CD4-positive, alpha-beta T cell (primary cell): ENCODE results near the gene NLRP14. TPM values are rescaled to one million over a fixed set of nuclear protein-coding genes. Genes with fewer than 3 reads are reported as not detected.

Experiments used
- ATAC-seq: fragments of 200-7000 bp; cut with Tn5 transposase; one replicate; pipeline ENCODE4 v1.10.0; 2022; ENCODE audit warnings: mild to moderate bottlenecking; ENCODE audit not compliant: poor library complexity
- CTCF ChIA-PET: fragments of 350-600 bp; sonication (Branson Sonifier 250); formaldehyde crosslinking; loops from one replicate; lab custom pipeline; 2021; ENCODE audit warnings: antibody characterized with exemption, inconsistent platforms; lab: Charles Lee
- POLR2A ChIA-PET: fragments of 350-600 bp; sonication (Branson Sonifier 250); formaldehyde crosslinking; loops from one replicate; lab custom pipeline; 2021; ENCODE audit warnings: antibody characterized with exemption, inconsistent platforms; lab: Charles Lee
- DNase-seq, 14 experiments: peaks; one replicate each; pipeline ENCODE4 v3.0.0-alpha.2; 2013 to 2020; ENCODE audit warnings: mixed read lengths in 2 of 14
- H3K27ac ChIP-seq, 2 donors: one replicate each; pipeline versions ENCODE4 v1.5.1 to v1.7.0; 2013; ENCODE audit warnings: low read length in 2 of 2, low read depth in 1 of 2, mild to moderate bottlenecking in 1 of 2
- H3K27me3 ChIP-seq, 2 experiments: 1 replicate in 1 of 2; 2 replicates in 1 of 2; pipeline versions ENCODE4 v1.6.1 to v1.7.0; 2013; ENCODE audit warnings: low read length in 2 of 2, control low read depth in 1 of 2, mild to moderate bottlenecking in 1 of 2, moderate library complexity in 1 of 2; ENCODE audit not compliant: insufficient read depth in 2 of 2, control insufficient read depth in 1 of 2
- H3K36me3 ChIP-seq: one replicate; pipeline ENCODE4 v1.6.1; 2013; ENCODE audit warnings: low read length, control low read depth; ENCODE audit not compliant: insufficient read depth
- H3K4me1 ChIP-seq: one replicate; pipeline ENCODE4 v1.6.1; 2013; ENCODE audit warnings: low read length, control low read depth; ENCODE audit not compliant: insufficient read depth
- H3K4me3 ChIP-seq: one replicate; pipeline ENCODE4 v1.5.1; 2013; ENCODE audit warnings: mild to moderate bottlenecking, low read length, moderate library complexity
- H3K9me3 ChIP-seq, 2 experiments: 1 replicate in 1 of 2; 2 replicates in 1 of 2; pipeline versions ENCODE4 v1.6.1 to v1.7.0; 2013; ENCODE audit warnings: low read length in 2 of 2, mild to moderate bottlenecking in 2 of 2, control low read depth in 1 of 2, moderate library complexity in 1 of 2; ENCODE audit not compliant: control insufficient read depth in 1 of 2, insufficient read depth in 1 of 2
- H3K27ac Mint-ChIP-seq: one replicate; pipeline ENCODE4 v1.8.0; 2020; ENCODE audit warnings: mixed read lengths
- H3K27me3 Mint-ChIP-seq: one replicate; pipeline ENCODE4 v1.8.0; 2021; ENCODE audit warnings: mixed read lengths
- H3K36me3 Mint-ChIP-seq: one replicate; pipeline ENCODE4 v1.8.0; 2021; ENCODE audit warnings: low read depth, mixed read lengths
- H3K4me1 Mint-ChIP-seq: one replicate; pipeline ENCODE4 v1.8.0; 2021; ENCODE audit warnings: low read depth, mixed read lengths
- H3K4me3 Mint-ChIP-seq: one replicate; pipeline ENCODE4 v1.8.0; 2020; ENCODE audit warnings: mild to moderate bottlenecking, mixed read lengths
- H3K9me3 Mint-ChIP-seq: one replicate; pipeline ENCODE4 v1.8.0; 2020; ENCODE audit warnings: mixed read lengths
- intact Hi-C, 2 experiments: fragments of 100-400 bp; cut with DNase I in 1 of 2; cut with micrococcal nuclease in 1 of 2; formaldehyde crosslinking; loops; one replicate each; pipeline versions ENCODE4 v1.15.1 to v1.9.0; 2023 to 2025; cut with DNase I, micrococcal nuclease
- total RNA-seq, 174 experiments: library from RNA in 2 of 174; stranded (reverse) in 2 of 174; gene quantifications; one replicate each; pipeline ENCODE4 v1.2.3 and lab custom pipeline; 2021 to 2026
- TF ChIP-seq, protein P1 (sequence below): fragments of 200-600 bp; IDR thresholded peaks from one replicate; pipeline ENCODE4 v1.8.0; 2022; ENCODE audit warnings: antibody characterized with exemption, mild to moderate bottlenecking

Gene NLRP14
- total RNA-seq, 2 experiments from 2014 or later: 0.05 TPM; not detected in 1

DNA sequence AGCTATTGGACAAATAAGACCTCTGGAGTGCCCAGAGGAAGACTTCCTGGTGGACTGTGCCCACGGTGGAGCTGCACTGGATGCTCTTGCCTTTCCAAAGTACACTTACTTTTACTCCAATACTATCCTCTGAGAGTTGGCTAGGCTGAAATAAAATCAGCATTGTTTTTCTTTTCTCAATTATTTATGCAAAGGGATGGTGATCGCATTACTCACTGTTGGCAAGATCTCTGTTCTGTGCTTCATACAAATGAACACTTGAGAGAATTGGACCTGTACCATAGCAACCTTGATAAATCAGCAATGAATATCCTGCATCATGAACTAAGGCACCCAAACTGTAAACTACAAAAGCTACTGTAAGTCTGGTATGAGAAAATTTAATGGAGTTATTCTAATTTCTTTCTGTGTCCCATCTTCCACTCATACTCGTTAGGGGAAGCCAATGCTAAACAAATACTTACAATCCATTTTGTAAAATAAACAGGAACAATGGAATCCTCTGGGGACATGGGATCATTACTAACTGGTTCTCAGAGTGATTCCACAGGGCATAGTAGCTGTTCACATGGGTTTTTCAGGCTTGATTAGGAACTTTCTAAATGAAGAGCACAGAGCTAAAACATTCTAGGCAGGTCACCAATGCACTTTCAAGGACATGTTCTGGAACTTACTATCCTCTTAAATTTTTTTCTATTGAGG, 26.3 kb downstream of the NLRP14 start:
- H3K27ac Mint-ChIP-seq: no peak overlapping the region
- TF ChIP-seq, protein P1, sequence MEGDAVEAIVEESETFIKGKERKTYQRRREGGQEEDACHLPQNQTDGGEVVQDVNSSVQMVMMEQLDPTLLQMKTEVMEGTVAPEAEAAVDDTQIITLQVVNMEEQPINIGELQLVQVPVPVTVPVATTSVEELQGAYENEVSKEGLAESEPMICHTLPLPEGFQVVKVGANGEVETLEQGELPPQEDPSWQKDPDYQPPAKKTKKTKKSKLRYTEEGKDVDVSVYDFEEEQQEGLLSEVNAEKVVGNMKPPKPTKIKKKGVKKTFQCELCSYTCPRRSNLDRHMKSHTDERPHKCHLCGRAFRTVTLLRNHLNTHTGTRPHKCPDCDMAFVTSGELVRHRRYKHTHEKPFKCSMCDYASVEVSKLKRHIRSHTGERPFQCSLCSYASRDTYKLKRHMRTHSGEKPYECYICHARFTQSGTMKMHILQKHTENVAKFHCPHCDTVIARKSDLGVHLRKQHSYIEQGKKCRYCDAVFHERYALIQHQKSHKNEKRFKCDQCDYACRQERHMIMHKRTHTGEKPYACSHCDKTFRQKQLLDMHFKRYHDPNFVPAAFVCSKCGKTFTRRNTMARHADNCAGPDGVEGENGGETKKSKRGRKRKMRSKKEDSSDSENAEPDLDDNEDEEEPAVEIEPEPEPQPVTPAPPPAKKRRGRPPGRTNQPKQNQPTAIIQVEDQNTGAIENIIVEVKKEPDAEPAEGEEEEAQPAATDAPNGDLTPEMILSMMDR: no peak

DNA sequence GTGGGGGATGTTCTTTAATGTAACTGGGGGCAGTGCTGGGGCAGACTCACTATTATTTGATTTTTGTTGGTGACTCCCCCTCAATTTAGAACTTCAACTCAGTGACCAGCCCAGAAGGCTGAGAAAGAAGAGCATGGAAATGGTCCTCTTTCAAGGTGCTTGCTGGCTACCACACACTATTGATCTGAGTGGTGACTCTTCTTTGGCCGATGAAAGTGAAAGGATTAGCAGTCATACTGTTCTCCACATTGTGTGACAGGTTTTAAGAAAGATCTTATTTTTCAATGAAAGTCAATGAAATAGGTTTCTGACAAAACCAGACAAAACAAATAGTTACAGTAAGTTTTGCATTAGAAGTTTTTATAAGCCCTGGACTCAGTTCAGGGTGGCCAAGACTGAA, 29.9 kb downstream of the NLRP14 start:
- TF ChIP-seq, protein P1: no peak
- H3K27ac Mint-ChIP-seq: no peak overlapping the region
- DNase-seq (no peak), ATAC-seq (no peak)
- CTCF ChIA-PET: no interaction called here
- no peaks in the 10 kb centered on the region for H3K36me3 Mint-ChIP-seq
- Histone ChIP-seq H3K36me3 (no peaks in the 10 kb centered on the region), H3K9me3 (no peaks in the 10 kb centered on the region), H3K4me3 (no peak overlapping the region), H3K27ac (no peak overlapping the region), H3K27me3 (no peaks in the 10 kb centered on the region), H3K4me1 (no peaks in the 10 kb centered on the region)
- intact Hi-C loops: no loop called here
- POLR2A ChIA-PET: no interaction called here
- no peak overlapping the region for H3K4me3 Mint-ChIP-seq
- no peaks in the 10 kb centered on the region for H3K27me3 Mint-ChIP-seq
- no peaks in the 10 kb centered on the region for H3K9me3 Mint-ChIP-seq
- H3K4me1 Mint-ChIP-seq: no peaks in the 10 kb centered on the region

More for the DNA sequence above, 26.3 kb downstream of the NLRP14 start:
- Mint-ChIP-seq H3K4me3 (no peak overlapping the region), H3K4me1 (no peaks in the 10 kb centered on the region), H3K27me3 (no peaks in the 10 kb centered on the region), H3K9me3 (no peaks in the 10 kb centered on the region), H3K36me3 (no peaks in the 10 kb centered on the region)
- ChIA-PET CTCF (no interaction called here), POLR2A (no interaction called here)
- DNase-seq (no peak), ATAC-seq (no peak)
- no peaks in the 10 kb centered on the region for H3K27me3 ChIP-seq
- no peak overlapping the region for H3K4me3 ChIP-seq
- no peaks in the 10 kb centered on the region for H3K4me1 ChIP-seq
- intact Hi-C loops: no loop called here
- no peaks in the 10 kb centered on the region for H3K9me3 ChIP-seq
- H3K27ac ChIP-seq: no peak overlapping the region
- H3K36me3 ChIP-seq: no peaks in the 10 kb centered on the region

DNA sequence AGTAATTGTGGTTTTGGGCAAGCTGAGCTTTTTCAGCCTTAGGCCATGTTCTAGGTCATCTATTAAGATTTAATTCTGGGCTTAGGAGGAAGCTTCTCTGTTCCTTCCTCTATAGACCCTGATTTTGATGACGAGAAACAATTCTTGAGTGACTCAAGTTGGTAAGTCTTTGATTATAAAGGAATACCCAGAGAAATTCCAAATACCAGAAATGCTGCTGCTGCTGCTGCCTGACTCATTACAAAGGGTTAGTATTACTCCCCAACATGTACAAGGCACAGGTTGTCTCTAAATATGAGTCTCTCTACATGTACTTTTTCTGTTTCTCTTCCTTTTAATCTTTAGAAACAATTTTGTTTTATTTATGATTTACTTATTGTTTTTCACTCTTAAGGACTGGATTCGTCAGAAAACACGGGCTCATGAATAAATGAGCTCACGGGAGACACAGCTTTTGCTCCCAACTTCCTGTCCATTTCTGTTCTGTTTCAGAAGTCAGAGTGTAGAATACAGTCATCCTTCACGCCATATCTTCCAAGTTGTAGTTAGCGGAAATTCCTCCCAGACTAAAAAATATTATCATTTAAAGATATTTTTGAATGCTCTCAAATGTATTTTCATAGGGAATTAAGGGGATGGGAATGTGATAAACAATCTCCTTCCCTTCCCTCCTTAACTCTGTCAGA, 36.7 kb downstream of the NLRP14 start:
- TF ChIP-seq, protein P1: no peak
- peaks cover 5% of the 10 kb centered on the region for H3K27me3 Mint-ChIP-seq

More for the DNA sequence above, 36.7 kb downstream of the NLRP14 start:
- Mint-ChIP-seq H3K4me1 (no peaks in the 10 kb centered on the region), H3K4me3 (no peak overlapping the region), H3K9me3 (no peaks in the 10 kb centered on the region), H3K27ac (no peak overlapping the region), H3K36me3 (no peaks in the 10 kb centered on the region)
- peaks cover 0 to 4% of the 10 kb centered on the region in 2 experiments for H3K27me3 ChIP-seq
- H3K9me3 ChIP-seq: no peaks in the 10 kb centered on the region
- intact Hi-C loops: no loop called here
- DNase-seq: no peak
- ChIA-PET POLR2A (no interaction called here), CTCF (no interaction called here)
- no peak for ATAC-seq
- H3K4me1 ChIP-seq: no peaks in the 10 kb centered on the region
- H3K36me3 ChIP-seq: no peaks in the 10 kb centered on the region
- no peak overlapping the region for H3K27ac ChIP-seq
- H3K4me3 ChIP-seq: no peak overlapping the region
